Measurements from ENCODE around the gene NUB1. TPM values are rescaled to one million over a fixed set of nuclear protein-coding genes. Genes with fewer than 3 reads are reported as not detected.

The NUB1 gene
- total and polyA plus RNA-seq, 7 donors: 23.6 to 56.2 (median 46.0) TPM

DNA sequence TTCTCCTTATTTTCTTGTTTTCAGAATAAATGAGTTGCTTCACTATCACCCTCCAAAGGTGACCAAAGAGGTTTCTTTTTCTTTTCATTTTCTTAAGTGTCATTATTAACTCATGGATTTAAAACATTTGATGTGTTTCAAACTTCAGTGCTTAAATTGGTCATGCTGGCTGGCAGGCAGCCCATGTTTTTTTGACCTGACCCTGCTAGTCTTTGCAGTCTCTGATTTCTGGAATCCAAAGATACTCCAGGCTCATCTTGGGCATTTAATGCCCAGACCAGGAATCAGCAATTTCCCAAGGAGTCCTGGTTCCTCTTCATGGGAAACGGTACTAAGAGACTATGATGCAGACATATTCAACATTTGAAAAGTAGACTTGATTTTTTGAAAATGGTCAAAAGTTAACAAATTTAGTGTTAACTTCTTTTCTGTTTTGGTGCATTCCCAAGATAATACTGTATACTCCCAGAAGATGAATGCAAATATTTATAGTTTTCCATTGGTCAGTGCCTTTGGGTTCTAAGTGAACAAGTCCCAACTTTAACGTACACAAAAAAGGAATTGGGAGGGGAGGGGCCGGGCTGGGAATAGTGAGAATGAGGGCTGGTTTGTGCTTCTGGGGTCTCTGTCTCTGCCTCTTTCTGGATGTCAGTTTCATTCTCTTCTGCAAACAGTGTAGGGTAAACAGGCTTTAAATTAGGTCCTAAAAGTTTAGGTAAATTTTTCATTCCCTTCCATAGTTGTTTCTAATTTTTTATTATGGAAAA is 19.8 kb downstream of the NUB1 start:
- TF ChIP-seq, protein P1, sequence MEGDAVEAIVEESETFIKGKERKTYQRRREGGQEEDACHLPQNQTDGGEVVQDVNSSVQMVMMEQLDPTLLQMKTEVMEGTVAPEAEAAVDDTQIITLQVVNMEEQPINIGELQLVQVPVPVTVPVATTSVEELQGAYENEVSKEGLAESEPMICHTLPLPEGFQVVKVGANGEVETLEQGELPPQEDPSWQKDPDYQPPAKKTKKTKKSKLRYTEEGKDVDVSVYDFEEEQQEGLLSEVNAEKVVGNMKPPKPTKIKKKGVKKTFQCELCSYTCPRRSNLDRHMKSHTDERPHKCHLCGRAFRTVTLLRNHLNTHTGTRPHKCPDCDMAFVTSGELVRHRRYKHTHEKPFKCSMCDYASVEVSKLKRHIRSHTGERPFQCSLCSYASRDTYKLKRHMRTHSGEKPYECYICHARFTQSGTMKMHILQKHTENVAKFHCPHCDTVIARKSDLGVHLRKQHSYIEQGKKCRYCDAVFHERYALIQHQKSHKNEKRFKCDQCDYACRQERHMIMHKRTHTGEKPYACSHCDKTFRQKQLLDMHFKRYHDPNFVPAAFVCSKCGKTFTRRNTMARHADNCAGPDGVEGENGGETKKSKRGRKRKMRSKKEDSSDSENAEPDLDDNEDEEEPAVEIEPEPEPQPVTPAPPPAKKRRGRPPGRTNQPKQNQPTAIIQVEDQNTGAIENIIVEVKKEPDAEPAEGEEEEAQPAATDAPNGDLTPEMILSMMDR (IDR thresholded peaks at IDR 0.05): no peak
- no peaks in the 10 kb centered on the region for H3K4me1 ChIP-seq
- intact Hi-C loops (cut with DNase I): loop anchor here in 1 of 2 donors (10.0 kb wide), 1 partner anchor 163 kb away; no protein-coding TSS in a partner anchor

DNA sequence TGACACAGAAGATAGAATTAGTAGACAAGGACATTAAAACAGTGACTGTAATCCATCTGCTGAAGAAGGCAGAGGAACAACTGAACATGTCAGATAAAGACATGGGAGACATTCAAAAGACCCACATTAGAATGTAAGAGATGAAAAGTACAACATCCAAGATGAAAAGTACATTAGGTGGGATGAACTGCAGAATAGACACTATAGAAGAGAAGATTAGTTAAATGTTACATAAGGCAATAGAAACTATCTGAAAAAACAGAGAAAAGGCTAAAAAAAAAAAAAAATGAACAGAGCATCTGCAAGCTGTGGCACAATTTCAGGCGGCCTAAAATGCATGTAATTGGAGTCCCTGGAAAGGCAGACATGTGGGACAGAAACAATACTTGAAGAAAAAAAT is 21.6 kb downstream of the NUB1 start:
- Histone ChIP-seq H3K36me3 (ENCODE audit: insufficient read depth in 1 of 2, low read depth in 1 of 2) (peaks cover 2 to 72% of the 10 kb centered on the region in 2 donors), H3K4me1 (peaks cover under 1% of the 10 kb centered on the region), H3K27ac (no peak overlapping the region), H3K4me3 (no peak overlapping the region), H3K27me3 (ENCODE audit: insufficient read depth in 3 of 3, low read length in 2 of 3) (no peaks in the 10 kb centered on the region), H3K9me3 (no peaks in the 10 kb centered on the region)
- TF ChIP-seq, protein P1 (IDR thresholded peaks at IDR 0.05): no peak
- intact Hi-C loops (cut with DNase I): loop anchor here in 1 of 2 donors (10.0 kb wide), 1 partner anchor 162 kb away; no protein-coding TSS in a partner anchor
- WGBS, 3 donors: 63 to 92% (median 78%) methylated on average over 1 of the region's 1 CpG
- ATAC-seq (no peak), DNase-seq (no peak)

More for the DNA sequence above, 19.8 kb downstream of the NUB1 start:
- Histone ChIP-seq H3K27ac (no peak overlapping the region), H3K4me3 (no peak overlapping the region), H3K27me3 (ENCODE audit: insufficient read depth in 3 of 3, low read length in 2 of 3) (no peaks in the 10 kb centered on the region), H3K36me3 (ENCODE audit: insufficient read depth in 1 of 2, low read depth in 1 of 2) (peaks cover 3 to 74% of the 10 kb centered on the region in 2 donors), H3K9me3 (no peaks in the 10 kb centered on the region)
- no peak for DNase-seq
- no peak for ATAC-seq
- 85 to 95% (median 91%) methylated on average over 3 of the region's 3 CpGs for WGBS, 3 donors

DNA sequence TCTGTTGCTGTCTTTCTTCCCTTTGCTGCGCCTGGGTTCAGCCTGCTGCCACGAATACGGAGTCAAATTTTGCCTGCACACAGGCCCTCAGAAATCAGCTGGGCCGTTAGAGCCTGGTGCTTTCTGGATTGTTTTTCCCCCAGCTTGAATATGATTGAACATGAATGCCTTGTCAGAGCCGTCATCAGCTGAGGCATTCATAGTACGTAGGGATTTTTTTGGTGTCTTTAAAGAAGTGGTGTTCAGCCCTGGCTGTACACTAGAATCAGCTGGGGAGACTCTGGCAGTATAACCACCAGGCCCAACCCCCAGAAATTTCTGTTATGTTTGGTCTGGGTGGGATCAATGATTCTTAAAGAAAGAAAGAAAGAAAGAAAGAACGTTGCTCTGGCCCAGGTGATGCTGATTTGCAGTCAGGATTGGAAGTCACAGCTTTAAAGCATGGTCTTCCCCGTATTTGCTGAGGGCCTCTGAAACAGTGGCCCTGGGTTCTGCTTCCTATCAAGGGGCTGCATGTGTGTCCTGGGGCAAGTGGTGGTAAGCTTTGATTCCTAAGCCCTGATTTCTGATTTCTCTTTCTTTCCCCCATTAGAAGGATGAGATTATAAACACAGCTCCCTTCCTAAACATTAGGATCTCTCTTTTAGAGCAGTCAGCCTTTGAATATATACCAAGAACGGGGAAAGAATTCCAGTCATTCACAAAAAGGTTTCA is 24.7 kb downstream of the NUB1 start:
- DNase-seq (no peak), ATAC-seq (no peak)
- intact Hi-C loops (cut with DNase I): loop anchor here (5.0 to 10.0 kb wide), 3 partner anchors 158 to 391 kb away; no protein-coding TSS in a partner anchor

DNA sequence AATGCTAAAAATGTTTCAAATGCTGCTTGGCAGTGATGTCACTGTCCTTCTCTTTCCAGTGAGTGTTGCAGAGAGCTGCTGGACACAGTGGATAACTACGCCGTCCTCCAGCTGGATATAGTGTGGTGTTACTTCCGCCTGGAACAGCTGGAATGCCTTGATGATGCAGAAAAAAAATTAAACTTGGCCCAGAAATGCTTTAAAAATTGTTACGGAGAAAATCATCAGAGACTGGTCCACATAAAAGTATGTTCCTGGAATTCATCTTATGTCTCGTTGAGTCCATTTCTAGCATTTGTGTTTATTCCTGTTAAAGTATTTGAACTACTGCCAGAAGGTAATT is 25.2 kb downstream of the NUB1 start:
- intact Hi-C loops (cut with DNase I): loop anchor here (5.0 to 10.0 kb wide), 3 partner anchors 158 to 390 kb away; no protein-coding TSS in a partner anchor
- Histone ChIP-seq H3K27ac (no peak overlapping the region), H3K4me1 (peaks cover 4% of the 10 kb centered on the region), H3K27me3 (ENCODE audit: insufficient read depth in 3 of 3, low read length in 2 of 3) (no peaks in the 10 kb centered on the region), H3K4me3 (no peak overlapping the region), H3K36me3 (ENCODE audit: insufficient read depth in 1 of 2, low read depth in 1 of 2) (peaks cover 2 to 71% of the 10 kb centered on the region in 2 donors), H3K9me3 (no peaks in the 10 kb centered on the region)
- ATAC-seq (peak in 1 of 4 donors; percentile 52), DNase-seq (no peak)
- TF ChIP-seq, protein P1 (IDR thresholded peaks at IDR 0.05): no peak
- WGBS, 3 donors: 47 to 57% (median 57%) methylated on average over 5 of the region's 5 CpGs

More for the DNA sequence above, 24.7 kb downstream of the NUB1 start:
- TF ChIP-seq, protein P1 (IDR thresholded peaks at IDR 0.05): no peak
- Histone ChIP-seq H3K27me3 (ENCODE audit: insufficient read depth in 3 of 3, low read length in 2 of 3) (no peaks in the 10 kb centered on the region), H3K4me3 (no peak overlapping the region), H3K4me1 (peaks cover 4% of the 10 kb centered on the region), H3K36me3 (ENCODE audit: insufficient read depth in 1 of 2, low read depth in 1 of 2) (peaks cover 2 to 71% of the 10 kb centered on the region in 2 donors), H3K27ac (no peak overlapping the region), H3K9me3 (no peaks in the 10 kb centered on the region)
- whole genome bisulfite sequencing, 3 donors: 63 to 68% (median 67%) methylated on average over 9 of the region's 9 CpGs
